Measurements from ENCODE around the gene EGR4.

DNA sequence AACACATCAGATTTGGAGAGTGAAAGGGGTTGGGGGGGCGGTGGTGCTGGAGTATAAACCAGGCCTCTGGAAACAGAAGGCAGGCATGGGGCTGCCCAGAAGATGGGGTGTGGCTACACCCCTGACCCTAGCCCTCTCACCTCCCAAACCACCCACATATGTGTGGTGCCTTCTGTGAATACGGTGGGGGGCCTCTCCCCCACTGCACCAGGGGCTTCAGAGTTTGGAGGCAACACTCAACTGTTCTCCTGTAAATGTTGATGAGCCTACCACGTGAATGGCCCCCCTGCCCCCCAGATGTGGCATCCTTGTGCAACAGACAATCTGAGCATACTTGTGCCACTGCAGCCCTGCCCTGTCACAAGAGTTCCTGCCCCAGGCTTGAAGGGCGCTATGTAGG lies 28.6 kb downstream of the EGR4 start:
- no peak for TF ChIP-seq POLR2A (IDR thresholded peaks at IDR 0.05)
- TF ChIP-seq, protein P1, sequence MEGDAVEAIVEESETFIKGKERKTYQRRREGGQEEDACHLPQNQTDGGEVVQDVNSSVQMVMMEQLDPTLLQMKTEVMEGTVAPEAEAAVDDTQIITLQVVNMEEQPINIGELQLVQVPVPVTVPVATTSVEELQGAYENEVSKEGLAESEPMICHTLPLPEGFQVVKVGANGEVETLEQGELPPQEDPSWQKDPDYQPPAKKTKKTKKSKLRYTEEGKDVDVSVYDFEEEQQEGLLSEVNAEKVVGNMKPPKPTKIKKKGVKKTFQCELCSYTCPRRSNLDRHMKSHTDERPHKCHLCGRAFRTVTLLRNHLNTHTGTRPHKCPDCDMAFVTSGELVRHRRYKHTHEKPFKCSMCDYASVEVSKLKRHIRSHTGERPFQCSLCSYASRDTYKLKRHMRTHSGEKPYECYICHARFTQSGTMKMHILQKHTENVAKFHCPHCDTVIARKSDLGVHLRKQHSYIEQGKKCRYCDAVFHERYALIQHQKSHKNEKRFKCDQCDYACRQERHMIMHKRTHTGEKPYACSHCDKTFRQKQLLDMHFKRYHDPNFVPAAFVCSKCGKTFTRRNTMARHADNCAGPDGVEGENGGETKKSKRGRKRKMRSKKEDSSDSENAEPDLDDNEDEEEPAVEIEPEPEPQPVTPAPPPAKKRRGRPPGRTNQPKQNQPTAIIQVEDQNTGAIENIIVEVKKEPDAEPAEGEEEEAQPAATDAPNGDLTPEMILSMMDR (IDR thresholded peaks at IDR 0.05) = no peak

Measured in uterus (tissue), 2 donors.